ENCODE measurements around the gene PHC2.

DNA sequence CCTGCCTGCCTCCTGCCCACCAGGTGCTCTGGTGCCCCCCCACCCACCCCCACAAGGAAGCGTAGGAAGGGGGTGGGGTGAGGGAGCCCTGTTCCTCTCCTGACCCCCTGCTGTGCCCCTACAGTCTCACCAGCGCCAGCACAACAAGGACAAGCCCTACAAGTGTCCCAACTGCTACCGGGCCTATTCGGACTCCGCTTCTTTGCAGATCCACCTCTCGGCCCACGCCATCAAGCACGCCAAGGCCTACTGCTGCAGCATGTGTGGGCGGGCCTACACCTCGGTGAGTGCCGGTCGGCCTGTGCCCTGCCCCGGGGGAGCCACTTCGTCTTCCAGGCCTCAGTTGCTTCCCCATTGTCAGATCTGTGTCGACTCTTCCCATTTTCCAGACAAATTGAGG, 135.9 kb downstream of the PHC2 start:
- TF ChIP-seq CTCF (tag by site-specific recombination; IDR thresholded peaks at IDR 0.05) (no peak), ZNF335 (tag by site-specific recombination; conservative IDR thresholded peaks at IDR 0.05) (no peak), KLF9 (tag by site-specific recombination; IDR thresholded peaks at IDR 0.05; ENCODE audit: low read depth) (no peak), ZBTB21 (tag by site-specific recombination; IDR thresholded peaks at IDR 0.05) (no peak), ZNF366 (tag by site-specific recombination; conservative IDR thresholded peaks at IDR 0.05) (no peak), ZNF558 (tag by site-specific recombination; IDR thresholded peaks at IDR 0.05) (no peak), SETDB1 (IDR thresholded peaks at IDR 0.05; ENCODE audit: insufficient read length, low read length) (no peak), ZNF707 (tag by site-specific recombination; IDR thresholded peaks at IDR 0.05) (no peak), TCF7L2 (IDR thresholded peaks at IDR 0.05; ENCODE audit: borderline replicate concordance, low read depth, low read length) (no peak), PRDM2 (tag by site-specific recombination; IDR thresholded peaks at IDR 0.05; ENCODE audit: borderline replicate concordance) (no peak), HOXD13 (CRISPR knock-in tag; IDR thresholded peaks at IDR 0.05; ENCODE audit: borderline replicate concordance) (no peak)
- TF ChIP-seq, protein P1, sequence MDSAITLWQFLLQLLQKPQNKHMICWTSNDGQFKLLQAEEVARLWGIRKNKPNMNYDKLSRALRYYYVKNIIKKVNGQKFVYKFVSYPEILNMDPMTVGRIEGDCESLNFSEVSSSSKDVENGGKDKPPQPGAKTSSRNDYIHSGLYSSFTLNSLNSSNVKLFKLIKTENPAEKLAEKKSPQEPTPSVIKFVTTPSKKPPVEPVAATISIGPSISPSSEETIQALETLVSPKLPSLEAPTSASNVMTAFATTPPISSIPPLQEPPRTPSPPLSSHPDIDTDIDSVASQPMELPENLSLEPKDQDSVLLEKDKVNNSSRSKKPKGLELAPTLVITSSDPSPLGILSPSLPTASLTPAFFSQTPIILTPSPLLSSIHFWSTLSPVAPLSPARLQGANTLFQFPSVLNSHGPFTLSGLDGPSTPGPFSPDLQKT (IDR thresholded peaks at IDR 0.05; ENCODE audit: borderline replicate concordance, low read depth, low read length) = no peak
